GM12878 (cell line): ENCODE data around the gene ADAM19. TPM values are rescaled to one million over a fixed set of nuclear protein-coding genes. Genes with fewer than 3 reads are reported as not detected.

ENCODE experiments used
- ATAC-seq: fragments of 200-7000 bp; cut with Tn5 transposase; 3 replicates; pipeline ENCODE4 v1.9.1; 2020; ENCODE audit warnings: mild to moderate bottlenecking, moderate library complexity
- BruUV-seq: library from RNA; stranded (reverse); fragments of 400-500 nt; replicated peaks from 2 replicates; lab custom pipeline; 2021; lab: Mats Ljungman, UMichigan
- CTCF ChIA-PET: fragments of 300-600 bp; sonication (Branson Sonifier 250); formaldehyde crosslinking; extraction: SDS; loops from one replicate; lab custom pipeline; 2021; ENCODE audit warnings: inconsistent platforms; lab: Yijun Ruan, JAX
- POLR2A ChIA-PET: fragments of 350-600 bp; formaldehyde crosslinking; extraction: SDS; loops from one replicate; lab custom pipeline; 2021; ENCODE audit warnings: inconsistent platforms; lab: Charles Lee
- RAD21 ChIA-PET: fragments of 300-600 bp; sonication (Branson Sonifier 250); formaldehyde crosslinking; loops from one replicate; lab custom pipeline; 2023; ENCODE audit warnings: antibody characterized with exemption; ENCODE audit not compliant: unreplicated experiment; lab: Charles Lee
- SMC1A ChIA-PET: fragments of 300-600 bp; sonication (Branson Sonifier 250); formaldehyde crosslinking; loops from one replicate; lab custom pipeline; 2023; ENCODE audit not compliant: unreplicated experiment, uncharacterized antibody; lab: Charles Lee
- DNase-seq: peaks from one replicate; pipeline ENCODE4 v3.0.0-alpha.2; 2011; ENCODE audit warnings: low read depth, low spot score
- FAIRE-seq: peaks from 3 replicates; lab custom pipeline; 2011; peaks lifted over from hg19 to GRCh38; lab: Jason Lieb, UNC
- H2AFZ ChIP-seq: 2 replicates; pipeline ENCODE4 v1.6.0; 2011; ENCODE audit warnings: low read depth, low read length, control low read depth; ENCODE audit not compliant: control insufficient read depth
- H3K27ac ChIP-seq: 2 replicates; pipeline ENCODE4 v1.5.1; 2011; ENCODE audit warnings: control low read depth; ENCODE audit not compliant: control insufficient read depth, insufficient read depth
- H3K27me3 ChIP-seq, 2 experiments: replicated peaks in 1 of 2; 2 replicates each; pipeline versions ENCODE4 v1.6.0 to v1.6.1; 2011; ENCODE audit warnings: low read length in 1 of 2; ENCODE audit not compliant: control insufficient read depth in 2 of 2, insufficient read depth in 2 of 2
- H3K36me3 ChIP-seq, 2 experiments: 2 replicates each; pipeline ENCODE4 v1.5.1; 2011; ENCODE audit warnings: low read length in 1 of 2; ENCODE audit not compliant: control insufficient read depth in 2 of 2, insufficient read depth in 2 of 2
- H3K4me1 ChIP-seq: 2 replicates; pipeline ENCODE4 v1.6.1; 2011; ENCODE audit warnings: mild to moderate bottlenecking, low read length, moderate library complexity, mixed read lengths; ENCODE audit not compliant: control insufficient read depth, insufficient read depth
- H3K4me2 ChIP-seq: 2 replicates; pipeline ENCODE4 v1.6.0; 2011; ENCODE audit warnings: control low read depth; ENCODE audit not compliant: control insufficient read depth, insufficient read depth
- H3K4me3 ChIP-seq: fragments of 200-600 bp; sonication (generic); 2 replicates; pipeline ENCODE4 v1.5.1; 2016
- H3K79me2 ChIP-seq: 2 replicates; pipeline ENCODE4 v1.6.0; 2011; ENCODE audit warnings: low read length; ENCODE audit not compliant: control insufficient read depth, insufficient read depth
- H3K9ac ChIP-seq: 2 replicates; pipeline ENCODE4 v1.8.0; 2011; ENCODE audit warnings: low read length, control low read depth, mixed read lengths; ENCODE audit not compliant: control insufficient read depth, insufficient read depth
- H3K9me3 ChIP-seq: replicated peaks from 3 replicates; pipeline ENCODE4 v1.5.1; 2011; ENCODE audit warnings: mild to moderate bottlenecking, low read length; ENCODE audit not compliant: control insufficient read depth, insufficient read depth
- H4K20me1 ChIP-seq: 2 replicates; pipeline ENCODE4 v1.6.0; 2011; ENCODE audit not compliant: control insufficient read depth, insufficient read depth
- ATF3 ChIP-seq: IDR thresholded peaks from 2 replicates; pipeline ENCODE4 v1.6.1; 2011; ENCODE audit warnings: low read depth, mild to moderate bottlenecking, low read length, moderate library complexity, borderline replicate concordance; ENCODE audit errors: extremely low read depth
- BHLHE40 ChIP-seq, 2 experiments: fragments of 450-650 bp in 1 of 2; IDR thresholded peaks; 2 replicates each; pipeline ENCODE4 v1.6.1; 2011 to 2017; ENCODE audit warnings: low read depth in 2 of 2, borderline replicate concordance in 1 of 2, improper control_type of control experiment in 1 of 2, low read length in 1 of 2, mild to moderate bottlenecking in 1 of 2
- E4F1 ChIP-seq: fragments of 450-650 bp; IDR thresholded peaks from 2 replicates; pipeline ENCODE4 v1.6.1; 2018; ENCODE audit warnings: borderline replicate concordance, mild to moderate bottlenecking; ENCODE audit not compliant: partially characterized antibody
- FOXK2 ChIP-seq: fragments of 450-650 bp; IDR thresholded peaks from 2 replicates; pipeline ENCODE4 v1.6.1; 2017; ENCODE audit warnings: mild to moderate bottlenecking, moderate library complexity
- FOXM1 ChIP-seq: IDR thresholded peaks from 2 replicates; pipeline ENCODE4 v1.6.1; 2012; ENCODE audit warnings: low read depth, mild to moderate bottlenecking, inconsistent platforms, low read length, moderate library complexity
- HSF1 ChIP-seq: fragments of 150-350 bp; IDR thresholded peaks from 2 replicates; pipeline ENCODE4 v1.6.1; 2014; ENCODE audit warnings: mild to moderate bottlenecking, low read depth, low read length
- MLLT1 ChIP-seq: fragments of 450-650 bp; IDR thresholded peaks from 2 replicates; pipeline ENCODE4 v1.6.1; 2016; ENCODE audit warnings: mild to moderate bottlenecking
- MTA2 ChIP-seq: fragments of 450-650 bp; IDR thresholded peaks from 2 replicates; pipeline ENCODE4 v1.6.1; 2016; ENCODE audit warnings: low read depth, mild to moderate bottlenecking, moderate library complexity
- MXI1 ChIP-seq: fragments of 150-350 bp; IDR thresholded peaks from 2 replicates; pipeline ENCODE4 v1.6.1; 2011; ENCODE audit warnings: low read depth, mild to moderate bottlenecking, inconsistent platforms, low read length, improper control_type of control experiment
- RAD51 ChIP-seq: fragments of 450-650 bp; IDR thresholded peaks from 2 replicates; pipeline ENCODE4 v1.6.1; 2016; ENCODE audit warnings: moderate library complexity, mild to moderate bottlenecking, inconsistent platforms
- RB1 ChIP-seq: fragments of 450-650 bp; formaldehyde crosslinking; IDR thresholded peaks from 2 replicates; pipeline ENCODE4 v1.6.1; 2017; ENCODE audit warnings: mild to moderate bottlenecking, borderline replicate concordance
- SIX5 ChIP-seq: IDR thresholded peaks from 2 replicates; pipeline ENCODE4 v1.6.1; 2011; ENCODE audit warnings: mild to moderate bottlenecking, low read depth, low read length, moderate library complexity; ENCODE audit not compliant: severe bottlenecking
- SPI1 ChIP-seq: IDR thresholded peaks from 2 replicates; pipeline ENCODE4 v1.6.1; 2011; ENCODE audit warnings: low read depth, mild to moderate bottlenecking, low read length, moderate library complexity, borderline replicate concordance; ENCODE audit not compliant: insufficient read depth
- TBL1XR1 ChIP-seq: IDR thresholded peaks from 2 replicates; pipeline ENCODE4 v1.6.1; 2012; ENCODE audit warnings: low read depth, low read length, improper control_type of control experiment
- TCF3 ChIP-seq: IDR thresholded peaks from 2 replicates; pipeline ENCODE4 v1.6.1; 2012; ENCODE audit warnings: low read depth, mild to moderate bottlenecking, low read length, borderline replicate concordance; ENCODE audit not compliant: insufficient read depth
- YY1 ChIP-seq: IDR thresholded peaks from 2 replicates; pipeline ENCODE4 v1.6.1; 2011; ENCODE audit warnings: low read depth, mild to moderate bottlenecking, low read length
- WGBS: methylation state at CpG from one replicate; pipeline ENCODE4 v1.1.6; 2016; ENCODE audit warnings: low lambda C conversion rate; ENCODE audit not compliant: insufficient replicate concordance, insufficient coverage; ENCODE audit errors: missing lambda C conversion rate; 5-methylcytosine and 5-hydroxymethylcytosine counted together
- in situ Hi-C: fragments of 300-500 bp; cut with MboI; formaldehyde crosslinking; loops from 9 replicates; pipeline ENCODE4 v1.14.3; 2018; ENCODE audit warnings: mixed read lengths
- intact Hi-C: fragments of 100-400 bp; cut with micrococcal nuclease; formaldehyde crosslinking; loops from one replicate; pipeline ENCODE4 v1.14.2; 2022; ENCODE audit not compliant: unreplicated experiment
- polyA plus RNA-seq, 11 experiments: library from polyadenylated mRNA; depleted of rRNA in 4 of 11; unstranded in 6 of 11; stranded (reverse) in 5 of 11; fragments of >200 nt; fragmentation: Nextera tagmentation in 4 of 11; fragmentation: Illumina TruSeq in 1 of 11; extraction: Ambion mirVana in 4 of 11; extraction: Trizol in 1 of 11; gene quantifications; 1 replicate in 1 of 11; 2 replicates in 10 of 11; pipeline versions ENCODE4 v1.2.1 to v1.2.3, GENCODE V29; 2011 to 2016; ENCODE audit warnings: inconsistent platforms in 2 of 11, missing spikeins in 2 of 11, low read depth in 1 of 11
- total RNA-seq, 4 experiments: library from RNA; depleted of rRNA in 3 of 4; stranded (reverse); fragments of >200 nt in 3 of 4; fragmentation: Illumina TruSeq in 1 of 4; extraction: Trizol in 1 of 4; gene quantifications; 2 replicates each; pipeline versions ENCODE4 v1.2.1 to v1.2.3, GENCODE V29; 2013 to 2021

Gene ADAM19
- total and polyA plus RNA-seq, 10 of the 15 experiments (the other 5 are each of a cell fraction or from before 2014, with no cell fraction given): 16.0 to 92.8 (median 44.7) TPM

GRCh38 chr5:157568720-157569119, 6.9 kb downstream of the ADAM19 start:
- intact Hi-C loops (no loop called here), in situ Hi-C loops (no loop called here)
- ChIA-PET POLR2A (interaction anchor here (0.6 to 3.2 kb wide), 9 partner anchors 9 to 152 kb away, joined by 3 to 18 read pairs (median 4); no protein-coding TSS in a partner anchor), CTCF (interaction anchor here (0.9 to 3.0 kb wide), 9 partner anchors 9 to 150 kb away, joined by 3 to 16 read pairs (median 3); no protein-coding TSS in a partner anchor), SMC1A (interaction anchor here (1.0 to 10.4 kb wide), 13 partner anchors 8 to 174 kb away, joined by 3 to 129 read pairs (median 5); partner anchors contain the start of gene LSM11), RAD21 (interaction anchor here (1.0 to 7.2 kb wide), 10 partner anchors 8 to 66 kb away, joined by 3 to 89 read pairs (median 4); no protein-coding TSS in a partner anchor)
- Histone ChIP-seq H3K36me3 (peaks cover 4 to 13% of the 10 kb centered on the region in 2 experiments; a peak in 3 of 4 replicates), H2AFZ (no peak overlapping the region), H3K4me2 (no peak overlapping the region), H3K27ac (no peak overlapping the region), H3K9ac (no peak overlapping the region), H3K4me1 (peaks cover 32% of the 10 kb centered on the region), H4K20me1 (0 out of 2 replicates have a peak, but pooled peaks cover 5% of the 10 kb centered on the region), H3K79me2 (peaks cover 13% of the 10 kb centered on the region), H3K27me3 (no peaks in the 10 kb centered on the region), H3K4me3 (no peak overlapping the region), H3K9me3 (no peaks in the 10 kb centered on the region)
- no peak for FAIRE-seq
- no peak for DNase-seq
- WGBS: 100% methylated on average over 2 of the region's 2 CpGs
- TF ChIP-seq MTA2 (no peak), RB1 (no peak), TCF3 (no peak), SIX5 (no peak), ATF3 (no peak), HSF1 (no peak), MLLT1 (no peak), FOXM1 (no peak), BHLHE40 (IDR thresholded peaks at IDR 0.05; ENCODE audit: borderline replicate concordance in 1 of 2, low read depth in 2 of 2, low read length in 1 of 2) (no peak), SPI1 (no peak), E4F1 (no peak), MXI1 (no peak), YY1 (no peak), FOXK2 (no peak), RAD51 (no peak), TBL1XR1 (no peak)
- BruUV-seq: no TSS peak
- no peak for ATAC-seq
